ENCODE measurements around the gene NXNL1. TPM values are rescaled to one million over a fixed set of nuclear protein-coding genes. Genes with fewer than 3 reads are reported as not detected.

Gene NXNL1
- total and polyA plus RNA-seq, 2 donors (not counting 3 experiments of a cell fraction or from before 2014, with no cell fraction given): not detected

GRCh38 chr19:17497149-17497798 lies 36.5 kb upstream of the NXNL1 start:
- Histone ChIP-seq H3K9me1 (replicated peaks; ENCODE audit: control insufficient read depth, extremely low read depth, insufficient read depth, low read length) (no peaks in the 10 kb centered on the region), H3K9me3 (replicated peaks; ENCODE audit: control insufficient read depth, insufficient read depth, low read length) (no peaks in the 10 kb centered on the region), H3K79me2 (ENCODE audit: control insufficient read depth, insufficient read depth, low read length) (no peaks in the 10 kb centered on the region), H3K4me1 (ENCODE audit: control insufficient read depth, extremely low read depth, insufficient read depth, low read length) (peaks cover 12% of the 10 kb centered on the region), H3K9ac (replicated peaks; ENCODE audit: extremely low read depth, insufficient read depth, low read length) (no peak overlapping the region), H2AFZ (ENCODE audit: low read depth, low read length) (no peak overlapping the region), H3K27ac (ENCODE audit: insufficient read depth, low read depth, low read length) (no peak overlapping the region), H3K4me3 (replicated peaks in 1 of 3; ENCODE audit: insufficient read depth in 1 of 3, low read depth in 1 of 3, low read length in 3 of 3) (no peak overlapping the region), H3K27me3 (ENCODE audit: control insufficient read depth in 2 of 2, insufficient read depth in 2 of 2, low read length in 2 of 2) (no peaks in the 10 kb centered on the region), H4K20me1 (replicated peaks; ENCODE audit: control insufficient read depth, extremely low read depth, insufficient read depth, low read length) (no peaks in the 10 kb centered on the region), H3K4me2 (ENCODE audit: insufficient read depth, low read length) (no peak overlapping the region), H3K36me3 (ENCODE audit: control insufficient read depth in 2 of 2, extremely low read depth in 1 of 2, insufficient read depth in 2 of 2, low read length in 2 of 2) (peaks cover 0 to 3% of the 10 kb centered on the region in 2 experiments)
- TF ChIP-seq EZH2 (IDR thresholded peaks at IDR 0.05; ENCODE audit: borderline replicate concordance, low read depth, low read length, severe bottlenecking) (no peak), MAX (IDR thresholded peaks at IDR 0.05; ENCODE audit: insufficient read depth, insufficient read length) (no peak), GATA2 (IDR thresholded peaks at IDR 0.05; ENCODE audit: insufficient read depth, insufficient read length, low read depth, low read length) (no peak), CTCF (IDR thresholded peaks at IDR 0.05; ENCODE audit: extremely low read depth in 1 of 2, insufficient read depth in 1 of 2, low read depth in 1 of 2, low read length in 2 of 2) (no peak), JUN (IDR thresholded peaks at IDR 0.05; ENCODE audit: borderline replicate concordance, insufficient read depth, insufficient read length, low read depth) (no peak), POLR2A (IDR thresholded peaks at IDR 0.05; ENCODE audit: low read depth, low read length) (no peak), POLR2AphosphoS5 (IDR thresholded peaks at IDR 0.05; ENCODE audit: insufficient read depth, low read depth, low read length) (no peak), MYC (IDR thresholded peaks at IDR 0.05; ENCODE audit: low read depth, low read length) (no peak)
- ChIA-PET CTCF (interaction anchor here (0.9 to 4.3 kb wide), 11 partner anchors 12 to 269 kb away, joined by 3 to 67 read pairs (median 18); partner anchors contain the start of genes PGLS and SLC27A1), POLR2A (no interaction called here)
- no TSS peak for BruUV-seq (replicated peaks)
- intact Hi-C loops (cut with micrococcal nuclease) (no loop called here), dilution Hi-C loops (cut with MboI; ENCODE audit: extremely low pct_ligation_motif_present, low sequenced_read_pairs) (no loop called here)
- FAIRE-seq: no peak
- DNase-seq (ENCODE audit: low read depth, low spot score): no peak
